B cell (primary cell): ENCODE results near the gene FASTK. TPM values are rescaled to one million over a fixed set of nuclear protein-coding genes. Genes with fewer than 3 reads are reported as not detected.

ENCODE experiments used
- ATAC-seq: fragments of 200-7000 bp; cut with Tn5 transposase; one replicate; pipeline ENCODE4 v1.10.0; 2021; ENCODE audit warnings: low read depth, mild to moderate bottlenecking, moderate number of reproducible peaks, moderate library complexity
- CTCF ChIA-PET: fragments of 350-600 bp; sonication (Branson Sonifier 250); formaldehyde crosslinking; loops from one replicate; lab custom pipeline; 2021; ENCODE audit warnings: antibody characterized with exemption, inconsistent platforms; lab: Charles Lee
- POLR2A ChIA-PET: fragments of 350-600 bp; sonication (Branson Sonifier 250); formaldehyde crosslinking; loops from one replicate; lab custom pipeline; 2021; ENCODE audit warnings: antibody characterized with exemption; lab: Charles Lee
- DNase-seq: peaks from one replicate; pipeline ENCODE4 v3.0.0; 2013
- H2AFZ ChIP-seq: 2 replicates; pipeline ENCODE4 v1.6.1; 2012; ENCODE audit warnings: mild to moderate bottlenecking, low read depth, low read length; ENCODE audit not compliant: insufficient read depth, poor library complexity, severe bottlenecking
- H3K27ac ChIP-seq, 2 donors: 1 replicate in 1 of 2; 2 replicates in 1 of 2; pipeline ENCODE4 v1.5.1; 2012 to 2013; ENCODE audit warnings: low read length in 2 of 2, mild to moderate bottlenecking in 2 of 2, moderate library complexity in 1 of 2
- H3K27me3 ChIP-seq, 4 experiments: fragments of 200-600 bp in 1 of 4; sonication (generic) in 1 of 4; replicated peaks in 1 of 4; 1 replicate in 2 of 4; 2 replicates in 2 of 4; pipeline versions ENCODE4 v1.6.1 to v1.7.0; 2013 to 2016; ENCODE audit warnings: low read length in 3 of 4, mild to moderate bottlenecking in 2 of 4, mixed read lengths in 1 of 4, moderate library complexity in 1 of 4; ENCODE audit not compliant: insufficient read depth in 4 of 4, control insufficient read depth in 3 of 4; ENCODE audit errors: control extremely low read depth in 1 of 4
- H3K36me3 ChIP-seq, 2 experiments: replicated peaks in 1 of 2; 1 replicate in 1 of 2; 2 replicates in 1 of 2; pipeline versions ENCODE4 v1.6.1 to v1.7.1; 2013; ENCODE audit warnings: low read length in 1 of 2; ENCODE audit not compliant: insufficient read depth in 2 of 2, control insufficient read depth in 1 of 2; ENCODE audit errors: control extremely low read depth in 1 of 2, extremely low read depth in 1 of 2
- H3K4me1 ChIP-seq, 2 donors: fragments of 200-600 bp in 1 of 2; sonication (generic) in 1 of 2; 1 replicate in 1 of 2; 2 replicates in 1 of 2; pipeline versions ENCODE4 v1.5.1 to v1.6.1; 2013 to 2017; ENCODE audit warnings: low read length in 2 of 2; ENCODE audit not compliant: control insufficient read depth in 2 of 2, insufficient read depth in 2 of 2
- H3K4me2 ChIP-seq: replicated peaks from 2 replicates; pipeline ENCODE3; 2012; ENCODE audit warnings: mild to moderate bottlenecking, low read depth, low read length; ENCODE audit not compliant: poor library complexity, severe bottlenecking
- H3K4me3 ChIP-seq, 5 experiments: fragments of 200-600 bp in 1 of 5; sonication (generic) in 1 of 5; 1 replicate in 3 of 5; 2 replicates in 2 of 5; pipeline versions ENCODE4 v1.5.1 to v1.7.0; 2011 to 2016; ENCODE audit warnings: low read length in 4 of 5, mild to moderate bottlenecking in 4 of 5, low read depth in 2 of 5, control low read depth in 1 of 5, moderate library complexity in 1 of 5; ENCODE audit not compliant: insufficient read depth in 1 of 5; ENCODE audit errors: control extremely low read depth in 1 of 5, extremely low read depth in 1 of 5
- H3K79me2 ChIP-seq: fragments of 200-600 bp; sonication (generic); one replicate; pipeline ENCODE4 v1.6.0; 2016; ENCODE audit warnings: low read length; ENCODE audit not compliant: control insufficient read depth, insufficient read depth
- H3K9ac ChIP-seq: fragments of 200-600 bp; sonication (generic); 2 replicates; pipeline ENCODE4 v1.6.1; 2017; ENCODE audit warnings: mild to moderate bottlenecking, low read length, moderate library complexity
- H3K9me3 ChIP-seq, 3 donors: one replicate each; pipeline versions ENCODE4 v1.6.1 to v1.7.1; 2013; ENCODE audit warnings: low read length in 2 of 3; ENCODE audit not compliant: control insufficient read depth in 2 of 3, insufficient read depth in 1 of 3; ENCODE audit errors: control extremely low read depth in 1 of 3
- H4K20me1 ChIP-seq: 2 replicates; pipeline ENCODE4 v1.6.0; 2012; ENCODE audit warnings: mild to moderate bottlenecking, low read length; ENCODE audit not compliant: insufficient read depth, control insufficient read depth, poor library complexity, severe bottlenecking
- H3K27ac Mint-ChIP-seq: one replicate; pipeline ENCODE4 v1.8.0; 2021; ENCODE audit warnings: mixed read lengths
- H3K27me3 Mint-ChIP-seq: one replicate; pipeline ENCODE4 v1.8.0; 2021; ENCODE audit warnings: mixed read lengths
- H3K4me1 Mint-ChIP-seq: one replicate; pipeline ENCODE4 v1.8.0; 2021; ENCODE audit warnings: mixed read lengths
- H3K4me3 Mint-ChIP-seq: one replicate; pipeline ENCODE4 v1.8.0; 2021; ENCODE audit warnings: mixed read lengths
- H3K9me3 Mint-ChIP-seq: one replicate; pipeline ENCODE4 v1.8.0; 2022; ENCODE audit warnings: mixed read lengths; ENCODE audit not compliant: insufficient read depth
- EZH2 ChIP-seq: IDR thresholded peaks from 2 replicates; pipeline ENCODE4 v1.6.1; 2012; ENCODE audit warnings: borderline replicate concordance, low read depth, mild to moderate bottlenecking, moderate library complexity, low read length; ENCODE audit not compliant: insufficient read depth, poor library complexity, severe bottlenecking
- WGBS: methylation state at CpG from one replicate; pipeline ENCODE4 v1.1.5; 2013; ENCODE audit warnings: missing lambda C conversion rate; ENCODE audit not compliant: insufficient coverage; 5-methylcytosine and 5-hydroxymethylcytosine counted together
- intact Hi-C: fragments of 100-400 bp; cut with micrococcal nuclease; formaldehyde crosslinking; loops from one replicate; pipeline ENCODE4 v1.10.0; 2022
- polyA plus RNA-seq: library from polyadenylated mRNA; depleted of rRNA; stranded (reverse); fragments of >200 nt; gene quantifications from 2 replicates; pipeline ENCODE4 v1.2.3, GENCODE V29; 2012
- total RNA-seq, 2 donors: library from RNA; stranded (reverse); fragments of 120-200 nt in 1 of 2; gene quantifications; 1 replicate in 1 of 2; 2 replicates in 1 of 2; pipeline versions ENCODE4 v1.2.3 to v1.2.4, GENCODE V29; 2013 to 2022
- TF ChIP-seq, protein P1 (sequence below): fragments of 200-600 bp; IDR thresholded peaks from one replicate; pipeline ENCODE4 v1.8.0; 2022; ENCODE audit warnings: antibody characterized with exemption, mild to moderate bottlenecking

The FASTK gene
- total and polyA plus RNA-seq, 2 donors (not counting 1 experiment from before 2014, with no cell fraction given): 120 to 258 TPM

DNA sequence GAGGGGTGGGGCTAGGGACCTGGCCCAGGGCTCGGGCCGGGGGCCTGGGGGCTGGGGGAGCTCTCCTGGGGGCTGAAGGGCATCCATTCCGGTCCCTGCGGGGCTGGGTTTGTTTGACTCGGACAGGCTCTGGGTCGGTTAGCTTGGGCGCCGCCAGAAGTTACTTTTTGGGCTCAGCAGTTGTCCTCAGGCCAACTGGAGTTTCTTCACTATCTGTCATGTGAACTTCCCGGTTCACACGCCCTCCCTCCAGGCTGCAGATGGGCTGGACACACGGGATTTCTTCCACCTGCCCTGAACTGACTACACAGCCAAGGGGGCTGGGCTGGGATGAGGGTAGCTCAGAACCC lies 17.4 kb downstream of the FASTK start:
- H3K27ac Mint-ChIP-seq: no peak overlapping the region
- ChIA-PET POLR2A (no interaction called here), CTCF (no interaction called here)
- no peaks in the 10 kb centered on the region for H3K27me3 Mint-ChIP-seq
- H3K79me2 ChIP-seq: peaks cover 32% of the 10 kb centered on the region
- H2AFZ ChIP-seq: no peak overlapping the region
- no peak overlapping the region for H3K9ac ChIP-seq
- intact Hi-C loops: no loop called here
- H3K9me3 Mint-ChIP-seq: no peaks in the 10 kb centered on the region
- H3K4me1 Mint-ChIP-seq: peaks cover 27% of the 10 kb centered on the region
- H3K4me1 ChIP-seq: peaks cover 16 to 28% of the 10 kb centered on the region in 2 donors
- peaks cover 32% of the 10 kb centered on the region for H4K20me1 ChIP-seq
- H3K4me3 ChIP-seq: no peak overlapping the region
- no peak overlapping the region for H3K4me3 Mint-ChIP-seq
- no peak overlapping the region for H3K27ac ChIP-seq
- peaks cover 0 to 27% of the 10 kb centered on the region in 2 experiments for H3K36me3 ChIP-seq
- H3K9me3 ChIP-seq: no peaks in the 10 kb centered on the region
- H3K27me3 ChIP-seq: no peaks in the 10 kb centered on the region
- ATAC-seq: no peak
- TF ChIP-seq EZH2: no peak
- TF ChIP-seq, protein P1, sequence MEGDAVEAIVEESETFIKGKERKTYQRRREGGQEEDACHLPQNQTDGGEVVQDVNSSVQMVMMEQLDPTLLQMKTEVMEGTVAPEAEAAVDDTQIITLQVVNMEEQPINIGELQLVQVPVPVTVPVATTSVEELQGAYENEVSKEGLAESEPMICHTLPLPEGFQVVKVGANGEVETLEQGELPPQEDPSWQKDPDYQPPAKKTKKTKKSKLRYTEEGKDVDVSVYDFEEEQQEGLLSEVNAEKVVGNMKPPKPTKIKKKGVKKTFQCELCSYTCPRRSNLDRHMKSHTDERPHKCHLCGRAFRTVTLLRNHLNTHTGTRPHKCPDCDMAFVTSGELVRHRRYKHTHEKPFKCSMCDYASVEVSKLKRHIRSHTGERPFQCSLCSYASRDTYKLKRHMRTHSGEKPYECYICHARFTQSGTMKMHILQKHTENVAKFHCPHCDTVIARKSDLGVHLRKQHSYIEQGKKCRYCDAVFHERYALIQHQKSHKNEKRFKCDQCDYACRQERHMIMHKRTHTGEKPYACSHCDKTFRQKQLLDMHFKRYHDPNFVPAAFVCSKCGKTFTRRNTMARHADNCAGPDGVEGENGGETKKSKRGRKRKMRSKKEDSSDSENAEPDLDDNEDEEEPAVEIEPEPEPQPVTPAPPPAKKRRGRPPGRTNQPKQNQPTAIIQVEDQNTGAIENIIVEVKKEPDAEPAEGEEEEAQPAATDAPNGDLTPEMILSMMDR: no peak
- WGBS: 98% methylated on average over 7 of the region's 11 CpGs
- no peak for DNase-seq
- H3K4me2 ChIP-seq: no peak overlapping the region

- H4K20me1 ChIP-seq: peaks cover 32% of the 10 kb centered on the region
- CTCF ChIA-PET: no interaction called here
- no peak for ATAC-seq
- H2AFZ ChIP-seq: no peak overlapping the region
- H3K9ac ChIP-seq: no peak overlapping the region
- H3K79me2 ChIP-seq: peaks cover 32% of the 10 kb centered on the region
- peaks cover 16 to 30% of the 10 kb centered on the region in 2 donors for H3K4me1 ChIP-seq
- intact Hi-C loops: no loop called here
- Mint-ChIP-seq H3K4me1 (peaks cover 30% of the 10 kb centered on the region), H3K27ac (no peak overlapping the region), H3K4me3 (no peak overlapping the region), H3K9me3 (no peaks in the 10 kb centered on the region), H3K27me3 (no peaks in the 10 kb centered on the region)
- no peak overlapping the region for H3K27ac ChIP-seq
- H3K36me3 ChIP-seq: peaks cover 0 to 22% of the 10 kb centered on the region in 2 experiments
- TF ChIP-seq EZH2: no peak
- TF ChIP-seq, protein P1: no peak
- no peaks in the 10 kb centered on the region for H3K9me3 ChIP-seq
- DNase-seq: no peak
- H3K27me3 ChIP-seq: no peaks in the 10 kb centered on the region
- POLR2A ChIA-PET: no interaction called here
- H3K4me3 ChIP-seq: no peak overlapping the region
- no peak overlapping the region for H3K4me2 ChIP-seq
- 95% methylated on average over 25 of the region's 43 CpGs for WGBS
Measured at GRCh38 chr7:151062399-151063211, 18.0 kb downstream of the FASTK start.
